EL (cell line): Measurements from ENCODE around the gene EIF3D.
A peak's percentile ranks its signal among the peaks of the same experiment; 100 is the strongest.

Source experiments
- DNase-seq: peaks from one replicate; pipeline ENCODE4 v3.0.0-alpha.2; 2016

EIF3D gene

GRCh38 chr22:36464715-36465231 lies 64.2 kb downstream of the EIF3D start:
- DNase-seq, result no peak

- no peak for DNase-seq
Observed at GRCh38 chr22:36463783-36464184, 65.2 kb downstream of the EIF3D start.

- DNase-seq, result peak; percentile 98
Observed at GRCh38 chr22:36461665-36462649, 67.0 kb downstream of the EIF3D start.
